Spleen (tissue), 7 donors: ENCODE measurements around the gene INKA2.

ENCODE experiments used
- CTCF ChIP-seq, 11 experiments: fragments of 200-600 bp in 7 of 11; fragments of 450-650 bp in 4 of 11; sonication (generic) in 4 of 11; IDR thresholded peaks in 8 of 11; conservative IDR thresholded peaks in 3 of 11; 1 replicate in 7 of 11; 2 replicates in 4 of 11; pipeline versions ENCODE4 v1.4.0 to v1.8.0; 2016 to 2021; ENCODE audit warnings: antibody characterized with exemption in 11 of 11, inconsistent platforms in 4 of 11, mild to moderate bottlenecking in 1 of 11
- POLR2AphosphoS5 ChIP-seq, 3 donors: sonication (generic); formaldehyde crosslinking; IDR thresholded peaks; one replicate each; pipeline ENCODE4 v1.5.1; 2017; ENCODE audit warnings: antibody characterized with exemption in 3 of 3
- donor health status: DM: no; HTN: no; CAD: no; lungs with moderate emphysema.
- donor health status: DM: no; HTN: no; CAD: no.
- donor health status: DM: no; HTN: no; CAD: no.

GRCh38 chr1:111733992-111734341 is 5.2 kb downstream of the INKA2 start:
- TF ChIP-seq CTCF (IDR thresholded peaks at IDR 0.05 in 8 of 11, conservative IDR thresholded peaks at IDR 0.05 in 3 of 11) (no peak), POLR2AphosphoS5 (IDR thresholded peaks at IDR 0.05) (peak in 1 of 3 donors; percentile 28)
